Measurements from ENCODE around the gene IL5RA. TPM values are rescaled to one million over a fixed set of nuclear protein-coding genes. Genes with fewer than 3 reads are reported as not detected.
A peak's percentile ranks its signal among the peaks of the same experiment; 100 is the strongest.

The IL5RA gene, protein sequence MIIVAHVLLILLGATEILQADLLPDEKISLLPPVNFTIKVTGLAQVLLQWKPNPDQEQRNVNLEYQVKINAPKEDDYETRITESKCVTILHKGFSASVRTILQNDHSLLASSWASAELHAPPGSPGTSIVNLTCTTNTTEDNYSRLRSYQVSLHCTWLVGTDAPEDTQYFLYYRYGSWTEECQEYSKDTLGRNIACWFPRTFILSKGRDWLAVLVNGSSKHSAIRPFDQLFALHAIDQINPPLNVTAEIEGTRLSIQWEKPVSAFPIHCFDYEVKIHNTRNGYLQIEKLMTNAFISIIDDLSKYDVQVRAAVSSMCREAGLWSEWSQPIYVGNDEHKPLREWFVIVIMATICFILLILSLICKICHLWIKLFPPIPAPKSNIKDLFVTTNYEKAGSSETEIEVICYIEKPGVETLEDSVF
- not detected for total RNA-seq

DNA sequence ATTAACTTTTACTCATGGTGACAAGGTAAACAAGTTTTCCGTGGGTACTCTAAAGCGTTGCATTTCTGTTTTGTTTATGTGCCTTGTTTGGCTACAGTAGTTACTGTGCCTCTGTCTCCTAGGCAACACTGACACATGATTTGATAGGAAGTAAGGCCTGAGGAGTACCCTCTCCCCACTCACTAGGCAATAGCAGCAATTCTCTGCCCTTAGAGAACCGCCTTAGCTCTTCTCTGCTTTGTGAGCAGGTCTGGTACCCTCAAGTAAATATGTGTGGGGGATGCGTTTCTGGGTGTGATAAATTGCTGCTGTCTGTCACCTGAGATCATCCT, at the start of gene IL5RA:
Gene IL5RA, minus strand, starts transcription at position 76 of the 332 bp plus-strand sequence. CDS start 5,390 bp downstream, outside the sequence.
- DNase-seq (ENCODE audit: low spot score in 2 of 2), result no peak
- Mint-ChIP-seq H3K27ac (peak within 1 kb of the TSS; percentile 1 to 48), H3K36me3 (no peaks in the 10 kb centered on the region), H3K9me3 (no peaks in the 10 kb centered on the region)
- peak; percentile 24 to 64 for ATAC-seq

DNA sequence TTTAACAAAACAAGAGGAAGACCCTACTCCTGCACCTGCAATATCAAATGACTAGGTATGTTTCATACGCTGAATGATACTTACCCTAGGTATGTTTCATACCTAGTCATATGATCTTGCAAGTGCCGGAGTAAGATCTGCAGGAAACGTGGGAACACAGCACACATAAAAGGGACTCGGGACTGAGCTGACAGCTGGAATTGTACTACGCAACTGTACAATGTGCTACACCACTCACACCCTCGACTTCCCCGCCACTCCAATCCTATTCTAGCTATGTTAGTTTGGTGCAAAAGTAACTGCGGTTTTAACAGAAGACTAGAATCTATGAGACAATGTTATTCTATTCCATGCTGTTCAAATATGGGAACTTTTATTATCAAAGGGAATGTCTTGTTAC, 47.3 kb upstream of the IL5RA start:
- Mint-ChIP-seq H3K36me3 (peaks cover 0 to 55% of the 10 kb centered on the region in 2 donors), H3K9me3 (no peaks in the 10 kb centered on the region), H3K27ac (peak overlapping the region in 1 of 2 donors; percentile 63)
- DNase-seq (ENCODE audit: low spot score in 2 of 2), result no peak
- peak in 1 of 2 donors; percentile 55 for ATAC-seq

DNA sequence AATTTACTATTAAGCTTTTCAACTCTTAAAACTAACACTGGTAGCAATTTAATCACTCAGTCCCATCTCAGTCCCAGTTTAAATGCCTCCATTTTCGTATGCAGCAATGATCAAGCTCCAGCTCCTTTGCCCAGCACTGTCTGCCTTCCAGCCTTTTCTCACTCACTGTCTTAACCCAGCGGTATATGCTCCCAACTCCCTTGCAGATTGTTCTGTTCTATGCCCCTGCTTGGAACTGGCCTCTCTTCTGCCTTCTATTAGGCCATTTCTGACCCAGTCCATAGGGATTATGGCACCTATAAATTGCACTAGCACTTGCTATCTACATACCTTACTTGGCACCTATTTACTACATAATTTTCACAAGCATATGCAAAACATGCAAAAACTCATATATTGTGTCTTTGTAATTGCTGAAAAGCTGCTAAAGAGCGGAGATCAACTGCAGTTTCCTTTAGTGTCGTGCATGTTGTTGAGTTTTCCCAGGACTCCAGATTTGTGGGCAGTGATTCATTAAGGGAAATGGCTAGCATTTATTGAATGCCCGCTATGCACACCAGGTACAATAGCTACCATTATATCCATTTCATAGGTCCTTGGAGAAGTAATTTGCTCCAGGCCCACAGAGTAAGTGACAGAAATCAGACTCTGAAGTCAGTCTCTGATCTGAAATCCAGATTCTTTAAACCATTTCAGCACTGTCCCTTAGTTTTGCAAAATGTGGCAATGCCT, 44.9 kb upstream of the IL5RA start:
- H3K27ac Mint-ChIP-seq, result no peak overlapping the region
- DNase-seq (ENCODE audit: low spot score in 2 of 2), result no peak
- H3K9me3 Mint-ChIP-seq, result no peaks in the 10 kb centered on the region
- peaks cover 0 to 51% of the 10 kb centered on the region in 2 donors for H3K36me3 Mint-ChIP-seq
- ATAC-seq, result no peak

DNA sequence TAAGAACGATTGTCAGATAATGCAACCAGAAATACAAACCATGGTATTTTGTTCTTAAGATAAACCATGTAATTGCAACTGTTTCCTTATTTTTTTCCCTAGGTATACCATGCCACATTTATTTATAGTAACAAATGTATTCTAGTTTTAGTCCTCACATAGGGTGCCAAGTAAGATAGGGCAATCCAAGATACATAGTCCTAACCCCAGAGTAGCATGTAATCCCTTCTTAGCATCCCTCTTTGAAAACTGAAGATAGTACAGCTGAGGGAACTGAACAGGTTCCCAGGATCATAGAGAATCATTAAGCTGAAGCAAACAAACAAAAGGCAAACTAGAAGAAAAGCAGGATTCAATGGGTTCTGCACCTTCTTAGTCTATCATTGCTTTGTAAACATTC, 41.3 kb upstream of the IL5RA start:
- DNase-seq (ENCODE audit: low spot score in 2 of 2) (no peak), ATAC-seq (no peak)
- Mint-ChIP-seq H3K36me3 (peaks cover 0 to 27% of the 10 kb centered on the region in 2 donors), H3K9me3 (no peaks in the 10 kb centered on the region), H3K27ac (no peak overlapping the region)

DNA sequence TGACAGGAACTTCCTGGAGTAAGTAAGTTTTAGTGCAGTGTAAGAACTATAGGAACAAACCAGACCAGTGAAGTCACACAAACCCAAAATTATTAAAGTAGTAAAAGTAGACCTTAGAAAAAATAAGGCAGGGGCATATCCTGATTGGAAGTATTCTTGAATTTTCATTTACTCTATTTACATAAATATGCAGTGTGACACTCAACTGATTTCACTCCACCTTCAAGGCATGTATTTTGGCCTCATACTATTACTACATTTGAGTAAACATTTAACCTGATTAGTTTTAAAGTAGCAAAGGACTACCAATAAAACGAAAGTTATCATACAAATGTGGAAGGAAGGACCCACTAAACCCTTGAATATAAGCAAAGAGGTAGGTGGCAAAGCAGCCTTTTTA, 39.4 kb upstream of the IL5RA start:
- Mint-ChIP-seq H3K27ac (no peak overlapping the region), H3K36me3 (peaks cover 0 to 34% of the 10 kb centered on the region in 2 donors), H3K9me3 (no peaks in the 10 kb centered on the region)
- DNase-seq (ENCODE audit: low spot score in 2 of 2), result no peak
- no peak for ATAC-seq

DNA sequence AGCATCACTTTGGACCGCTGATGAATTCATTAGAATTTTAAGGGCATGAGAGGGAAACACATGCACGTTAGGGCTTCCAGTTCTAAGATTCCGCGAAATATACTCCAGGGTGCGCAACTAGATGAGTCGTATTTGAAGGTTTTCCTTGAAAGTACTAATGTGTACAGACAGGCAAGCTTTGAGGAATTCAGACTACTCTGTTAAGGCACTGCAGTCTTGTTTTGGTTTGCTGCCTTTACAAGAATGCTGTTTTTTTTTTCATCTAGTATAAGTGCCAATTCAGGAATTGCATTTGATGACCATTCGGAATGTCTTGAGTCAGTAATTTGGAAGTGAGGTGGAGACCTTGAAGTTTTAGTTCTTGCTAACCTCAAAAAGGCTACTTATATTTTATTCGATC, 35.7 kb upstream of the IL5RA start:
- ATAC-seq, result no peak
- Mint-ChIP-seq H3K9me3 (no peaks in the 10 kb centered on the region), H3K36me3 (peaks cover 0 to 40% of the 10 kb centered on the region in 2 donors)

DNA sequence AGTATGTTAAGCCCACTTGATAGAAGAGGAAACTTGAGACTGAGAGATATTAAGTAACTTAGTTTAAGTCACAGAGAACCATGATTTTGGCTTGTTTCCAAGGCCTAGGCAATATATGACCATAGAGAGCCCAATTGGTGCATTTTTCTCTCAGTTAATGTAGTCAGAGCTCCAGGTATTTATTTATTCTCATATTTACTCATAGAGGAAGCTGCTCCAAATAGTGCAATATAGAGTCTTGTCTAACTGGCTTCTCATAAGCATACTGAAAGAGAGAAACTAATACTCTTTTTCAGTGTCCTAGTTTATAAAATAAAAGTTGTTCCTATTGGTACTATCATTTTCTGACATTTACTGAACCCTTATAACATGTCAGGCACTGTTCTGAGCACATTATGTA, 31.8 kb upstream of the IL5RA start:
- ATAC-seq (peak in 1 of 2 donors; percentile 79), DNase-seq (ENCODE audit: low spot score in 2 of 2) (no peak)
- peaks cover 19 to 52% of the 10 kb centered on the region in 2 donors for H3K36me3 Mint-ChIP-seq
- peak overlapping the region in 1 of 2 donors; percentile 22 for H3K27ac Mint-ChIP-seq
- H3K9me3 Mint-ChIP-seq, result no peaks in the 10 kb centered on the region

More for the DNA sequence above, 35.7 kb upstream of the IL5RA start:
- no peak for DNase-seq (ENCODE audit: low spot score in 2 of 2)
- peak overlapping the region; percentile 38 to 48 for H3K27ac Mint-ChIP-seq

DNA sequence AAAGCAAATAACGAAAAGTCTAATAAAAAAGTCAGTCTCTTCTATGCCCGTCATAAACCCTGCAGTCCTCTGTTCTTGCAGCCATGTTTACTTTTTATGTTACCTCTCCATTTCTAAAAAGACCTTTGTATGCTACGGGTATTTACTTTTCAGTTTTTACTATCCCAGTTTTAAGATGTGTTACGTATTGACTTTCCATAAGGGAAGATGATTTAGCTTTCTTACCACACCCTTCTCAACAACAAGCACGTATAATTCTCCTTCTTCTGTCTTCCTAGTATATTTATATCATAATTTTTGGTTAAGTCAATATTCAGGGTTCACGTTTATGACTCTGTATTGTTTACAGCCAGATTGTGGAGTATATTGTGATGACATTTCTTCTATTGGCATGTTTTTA, 27.4 kb upstream of the IL5RA start:
- Mint-ChIP-seq H3K27ac (peak overlapping the region; percentile 10 to 31), H3K9me3 (no peaks in the 10 kb centered on the region), H3K36me3 (peaks cover 19 to 34% of the 10 kb centered on the region in 2 donors)
- ATAC-seq (no peak), DNase-seq (ENCODE audit: low spot score in 2 of 2) (no peak)

DNA sequence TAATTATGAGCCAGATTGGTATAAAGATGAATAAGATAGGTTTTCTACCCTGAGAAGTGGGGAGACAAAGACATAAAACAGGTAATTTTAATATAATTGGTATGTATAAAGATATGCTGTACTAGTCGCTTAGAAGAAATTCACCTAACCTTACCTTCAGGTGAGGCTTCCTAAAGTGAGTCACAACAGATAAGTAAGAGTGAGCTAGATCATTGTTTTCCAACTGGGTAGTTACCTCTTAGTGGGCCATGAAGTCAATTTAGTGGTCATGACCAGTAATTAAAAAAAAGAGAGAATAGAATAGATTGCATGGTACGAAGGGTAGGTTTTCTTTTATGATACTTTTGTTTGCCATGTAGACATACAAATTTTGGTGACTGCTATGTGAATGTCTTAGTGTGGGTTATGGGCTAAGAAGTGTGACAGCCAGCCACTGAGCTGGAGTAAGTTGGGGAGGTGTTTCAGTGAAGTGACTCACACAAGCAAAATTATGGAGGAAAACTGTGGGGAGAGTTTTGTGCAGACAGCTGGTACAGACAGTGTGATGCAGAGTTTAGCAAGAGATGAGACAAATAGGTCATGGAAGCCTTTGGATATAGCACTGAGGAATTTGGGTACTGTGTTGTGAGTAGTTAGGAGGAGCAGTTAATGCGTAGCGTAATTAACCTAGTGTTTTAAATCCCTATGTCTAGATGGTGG, 24.7 kb upstream of the IL5RA start:
- H3K27ac Mint-ChIP-seq, result peak overlapping the region; percentile 9 to 63

DNA sequence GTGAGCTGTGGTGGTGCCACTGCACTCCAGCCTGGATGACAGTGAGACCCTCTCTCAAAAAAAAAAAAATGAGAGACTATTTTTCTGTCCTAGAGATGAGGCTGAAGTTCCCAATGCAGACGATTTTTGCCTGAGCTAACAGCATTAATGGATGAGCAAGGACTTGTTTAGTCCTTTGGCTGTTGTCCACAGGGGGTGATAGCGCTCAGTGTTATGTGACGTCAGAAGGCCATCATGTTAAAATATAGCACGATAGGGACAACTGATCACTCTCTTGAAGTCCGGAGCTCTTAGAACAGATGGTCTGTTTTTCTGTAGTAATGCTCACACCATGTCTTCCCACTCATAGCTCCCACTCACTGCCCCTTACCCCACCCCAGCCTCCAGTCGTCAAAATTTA, 23.3 kb upstream of the IL5RA start:
- Mint-ChIP-seq H3K27ac (no peak overlapping the region), H3K9me3 (no peaks in the 10 kb centered on the region), H3K36me3 (peaks cover 12 to 34% of the 10 kb centered on the region in 2 donors)
- DNase-seq (ENCODE audit: low spot score in 2 of 2), result no peak
- no peak for ATAC-seq

More for the DNA sequence above, 24.7 kb upstream of the IL5RA start:
- peaks cover 19 to 34% of the 10 kb centered on the region in 2 donors for H3K36me3 Mint-ChIP-seq
- DNase-seq (ENCODE audit: low spot score in 2 of 2), result no peak
- peak; percentile 78 to 79 for ATAC-seq
- H3K9me3 Mint-ChIP-seq, result no peaks in the 10 kb centered on the region

DNA sequence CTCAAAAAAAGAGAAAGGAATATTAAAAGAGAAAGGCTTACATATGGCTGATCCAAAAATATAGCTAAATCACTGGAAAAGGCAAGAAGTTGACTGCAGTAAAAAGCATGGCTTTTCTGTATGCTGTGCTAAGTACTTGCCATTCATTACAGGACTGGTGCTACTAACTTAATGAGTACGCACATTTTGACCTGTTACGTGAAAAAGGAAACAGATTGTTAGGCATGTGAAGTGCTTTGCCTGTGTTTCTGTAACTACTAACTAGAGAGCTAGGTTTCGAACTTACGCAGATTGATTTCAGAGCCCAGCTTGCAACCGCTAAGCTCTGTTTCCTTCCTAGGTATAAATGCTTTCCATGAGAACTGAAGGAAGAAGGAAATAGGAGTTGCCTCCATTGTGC, 19.4 kb upstream of the IL5RA start:
- ATAC-seq (peak in 1 of 2 donors; percentile 24), DNase-seq (ENCODE audit: low spot score in 2 of 2) (no peak)
- H3K36me3 Mint-ChIP-seq, result peaks cover 29 to 41% of the 10 kb centered on the region in 2 donors
- peaks cover 0 to 4% of the 10 kb centered on the region in 2 donors for H3K9me3 Mint-ChIP-seq
- H3K27ac Mint-ChIP-seq, result peak overlapping the region; percentile 48 to 100

DNA sequence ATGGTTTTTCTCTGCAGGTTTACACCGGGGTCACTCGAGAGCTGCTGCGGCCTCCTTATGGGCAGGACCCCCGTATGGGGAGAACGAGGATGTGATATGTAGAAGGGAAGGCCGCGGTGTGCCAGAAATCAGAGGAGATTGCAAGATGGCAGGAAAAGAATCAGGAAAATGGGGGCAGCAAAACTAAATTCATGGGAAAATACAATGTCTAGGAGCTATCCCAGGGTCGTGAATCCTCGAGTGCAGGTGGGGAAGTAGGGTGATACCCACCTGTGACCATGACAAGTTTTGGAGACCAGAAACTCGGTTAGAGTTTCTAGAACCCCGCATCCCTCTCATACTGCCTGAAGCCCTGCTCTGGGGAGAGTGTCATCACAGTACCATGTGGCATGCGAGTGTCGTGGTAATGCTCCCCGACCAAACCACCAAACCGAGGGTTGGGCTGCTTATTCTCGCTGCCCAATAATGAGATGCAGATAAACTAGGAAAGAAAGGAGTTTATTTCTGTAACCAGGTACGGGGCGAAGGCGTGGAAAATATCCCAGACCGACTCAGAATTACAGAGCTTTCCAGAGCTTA, 17.3 kb upstream of the IL5RA start:
- ATAC-seq (peak in 1 of 2 donors; percentile 50), DNase-seq (ENCODE audit: low spot score in 2 of 2) (peak in 1 of 2 donors; percentile 14)
- peaks cover 0 to 4% of the 10 kb centered on the region in 2 donors for H3K9me3 Mint-ChIP-seq
- H3K27ac Mint-ChIP-seq, result peak overlapping the region; percentile 99 to 100
- peaks cover 29 to 41% of the 10 kb centered on the region in 2 donors for H3K36me3 Mint-ChIP-seq

DNA sequence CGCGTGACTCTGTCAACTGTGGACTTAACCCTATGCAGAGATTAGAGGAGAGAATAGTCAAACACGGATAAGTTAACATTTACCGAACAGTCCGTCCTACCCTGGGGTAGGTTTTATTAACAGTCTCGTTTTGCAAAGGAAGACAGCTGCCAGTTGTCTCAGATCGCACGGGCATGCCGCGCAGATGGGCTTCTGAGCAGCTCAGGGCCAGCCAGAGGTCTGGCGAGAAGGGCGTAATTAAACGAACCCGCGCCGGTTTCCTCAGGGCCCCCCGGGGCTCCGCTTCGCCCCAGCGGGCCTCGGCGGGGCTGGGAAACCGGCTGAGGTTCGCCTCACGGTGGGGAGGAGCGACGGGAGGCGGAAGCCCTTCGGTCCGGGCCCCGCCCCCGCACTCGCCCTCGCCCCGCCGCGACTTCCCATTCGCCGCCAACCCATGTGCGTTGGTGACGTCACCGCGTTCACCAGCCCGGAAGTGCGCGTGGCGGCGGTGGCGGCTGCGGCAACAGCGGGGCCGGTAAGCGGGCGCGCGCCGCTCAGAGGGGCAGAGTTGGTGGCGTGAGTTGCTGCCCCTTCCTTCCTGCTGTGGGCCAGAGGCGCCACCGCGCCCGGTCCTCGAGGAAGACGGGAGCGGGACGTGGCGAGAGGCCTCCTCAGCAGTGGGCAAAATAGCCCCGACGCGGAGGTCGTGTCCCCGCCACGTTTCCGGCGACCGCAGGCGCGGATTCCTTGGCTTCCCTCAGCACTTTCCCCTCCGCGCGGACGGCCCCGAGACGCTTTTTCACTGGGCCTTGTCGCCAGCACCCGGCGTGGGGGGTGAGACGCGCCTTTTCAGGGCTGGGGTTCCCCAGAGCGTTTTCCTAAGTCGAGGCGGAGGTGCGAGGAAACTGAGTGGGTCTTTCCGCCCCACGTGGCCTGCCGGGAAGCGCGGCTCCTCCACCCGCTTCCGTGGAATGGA, 16.6 kb upstream of the IL5RA start, which contains the start of gene TRNT1:
Gene TRNT1, plus strand, starts transcription at position 464 of the 955 bp plus-strand sequence. CDS start 2,101 bp downstream, outside the sequence.
- peaks cover 0 to 4% of the 10 kb centered on the region in 2 donors for H3K9me3 Mint-ChIP-seq
- H3K27ac Mint-ChIP-seq, result peak within 1 kb of the TSS; percentile 99 to 100
- DNase-seq (ENCODE audit: low spot score in 2 of 2), result peak; percentile 94
- ATAC-seq, result peak; percentile 90 to 96
- H3K36me3 Mint-ChIP-seq, result peaks cover 29 to 41% of the 10 kb centered on the region in 2 donors

DNA sequence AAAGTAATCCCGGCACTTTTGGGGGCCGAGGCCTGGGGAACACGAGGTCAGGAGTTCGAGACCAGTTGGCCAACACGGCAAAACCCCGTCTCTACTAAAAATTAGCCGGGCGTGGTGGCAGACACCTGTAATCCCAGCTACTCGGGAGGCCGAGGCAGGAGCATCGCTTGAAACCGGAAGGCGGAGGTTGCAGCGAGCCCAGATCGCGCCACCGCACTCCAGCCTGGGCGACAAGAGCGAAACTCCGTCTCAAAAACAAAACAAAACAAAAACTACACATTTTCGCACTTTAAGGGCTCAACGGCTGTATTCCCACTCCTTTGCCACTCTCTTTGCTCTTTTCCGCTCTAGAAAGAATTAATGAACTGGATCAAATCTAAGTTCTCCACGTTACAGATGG, 15.8 kb upstream of the IL5RA start:
- Mint-ChIP-seq H3K9me3 (peaks cover 0 to 4% of the 10 kb centered on the region in 2 donors), H3K27ac (peak overlapping the region; percentile 97 to 100), H3K36me3 (peaks cover 29 to 41% of the 10 kb centered on the region in 2 donors)
- ATAC-seq (no peak), DNase-seq (ENCODE audit: low spot score in 2 of 2) (no peak)

DNA sequence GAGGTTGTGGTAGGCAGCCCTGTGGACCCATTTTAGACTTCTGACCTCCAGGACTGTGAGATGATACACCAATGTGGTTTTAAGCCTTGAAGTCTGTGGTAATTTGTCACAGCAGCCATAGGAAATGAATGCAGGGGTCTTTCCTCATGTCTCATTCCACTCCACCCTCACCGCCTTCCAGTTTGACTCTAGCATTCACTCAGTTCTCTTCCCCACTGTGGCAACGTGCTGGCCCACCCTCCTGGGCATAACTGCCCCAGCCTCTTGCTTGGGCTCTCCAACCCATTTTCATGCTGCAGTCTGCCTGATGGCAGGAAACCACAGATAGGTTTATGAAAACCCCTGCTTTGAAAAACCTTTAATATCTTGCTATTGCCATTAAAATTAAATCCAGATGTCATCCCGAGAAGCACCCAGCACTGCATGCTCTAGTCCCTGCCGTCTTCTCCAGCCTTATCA, 9.2 kb upstream of the IL5RA start:
- DNase-seq (ENCODE audit: low spot score in 2 of 2), result no peak
- Mint-ChIP-seq H3K36me3 (no peaks in the 10 kb centered on the region), H3K27ac (peak overlapping the region in 1 of 2 donors; percentile 3), H3K9me3 (no peaks in the 10 kb centered on the region)
- ATAC-seq, result peak; percentile 76 to 87
